CD8-positive, alpha-beta memory T cell (primary cell): ENCODE data around the gene CDKN1A. TPM values are rescaled to one million over a fixed set of nuclear protein-coding genes. Genes with fewer than 3 reads are reported as not detected.
A peak's percentile ranks its signal among the peaks of the same experiment; 100 is the strongest.

Experiments
- CTCF ChIA-PET: fragments of 350-600 bp; sonication (Branson Sonifier 250); formaldehyde crosslinking; loops from one replicate; lab custom pipeline; 2021; ENCODE audit warnings: antibody characterized with exemption; lab: Charles Lee
- POLR2A ChIA-PET: fragments of 350-600 bp; sonication (Branson Sonifier 250); formaldehyde crosslinking; loops from one replicate; lab custom pipeline; 2021; ENCODE audit warnings: antibody characterized with exemption; lab: Charles Lee
- DNase-seq, 5 donors: peaks; one replicate each; pipeline versions ENCODE4 v3.0.0 to v3.0.0-alpha.2; 2020 to 2022; ENCODE audit warnings: mixed read lengths in 1 of 5
- H3K27ac ChIP-seq: one replicate; pipeline ENCODE4 v1.7.0; 2013; ENCODE audit warnings: low read depth, mild to moderate bottlenecking, low read length, moderate library complexity
- H3K27me3 ChIP-seq: 2 replicates; pipeline ENCODE4 v1.7.0; 2013; ENCODE audit warnings: low read length, mild to moderate bottlenecking; ENCODE audit not compliant: insufficient read depth, poor library complexity, severe bottlenecking
- H3K36me3 ChIP-seq: 2 replicates; pipeline ENCODE4 v1.7.0; 2013; ENCODE audit warnings: mild to moderate bottlenecking, low read length, moderate library complexity; ENCODE audit not compliant: insufficient read depth
- H3K4me1 ChIP-seq: 2 replicates; pipeline ENCODE4 v1.7.0; 2013; ENCODE audit warnings: mild to moderate bottlenecking, low read length, moderate library complexity; ENCODE audit not compliant: insufficient read depth
- H3K4me3 ChIP-seq: 2 replicates; pipeline ENCODE4 v1.7.0; 2013; ENCODE audit warnings: mild to moderate bottlenecking, low read length
- H3K9me3 ChIP-seq: 2 replicates; pipeline ENCODE4 v1.7.0; 2013; ENCODE audit warnings: mild to moderate bottlenecking, low read length
- H3K27ac Mint-ChIP-seq, 8 donors: one replicate each; pipeline ENCODE4 v1.8.0; 2020 to 2021; ENCODE audit warnings: mixed read lengths in 8 of 8, mild to moderate bottlenecking in 6 of 8, inconsistent platforms in 3 of 8, moderate library complexity in 3 of 8
- H3K27me3 Mint-ChIP-seq, 2 donors: one replicate each; pipeline ENCODE4 v1.8.0; 2020 to 2021; ENCODE audit warnings: mixed read lengths in 2 of 2, mild to moderate bottlenecking in 1 of 2, moderate library complexity in 1 of 2
- H3K36me3 Mint-ChIP-seq, 3 donors: one replicate each; pipeline ENCODE4 v1.8.0; 2020 to 2021; ENCODE audit warnings: mixed read lengths in 3 of 3, inconsistent platforms in 1 of 3, mild to moderate bottlenecking in 1 of 3
- H3K4me1 Mint-ChIP-seq, 3 donors: one replicate each; pipeline ENCODE4 v1.8.0; 2020 to 2021; ENCODE audit warnings: mixed read lengths in 3 of 3, inconsistent platforms in 1 of 3, mild to moderate bottlenecking in 1 of 3
- H3K4me3 Mint-ChIP-seq, 7 donors: one replicate each; pipeline ENCODE4 v1.8.0; 2020 to 2021; ENCODE audit warnings: mixed read lengths in 7 of 7, mild to moderate bottlenecking in 6 of 7, moderate library complexity in 4 of 7, inconsistent platforms in 2 of 7
- H3K9me3 Mint-ChIP-seq, 5 donors: one replicate each; pipeline ENCODE4 v1.8.0; 2020 to 2022; ENCODE audit warnings: mixed read lengths in 5 of 5, mild to moderate bottlenecking in 3 of 5, moderate library complexity in 2 of 5, inconsistent platforms in 1 of 5
- polyA plus RNA-seq: library from polyadenylated mRNA; unstranded; fragments of 300-500 nt; fragmentation: Illumina TruSeq; gene quantifications from one replicate; pipeline ENCODE4 v1.2.3, GENCODE V29; 2021
- total RNA-seq, 2 experiments: library from RNA; stranded (reverse); gene quantifications; one replicate each; pipeline ENCODE4 v1.2.3, GENCODE V29; 2021

The CDKN1A gene
- total and polyA plus RNA-seq, 3 experiments from 2014 or later: 1.6 to 66.4 (median 64.7) TPM

DNA sequence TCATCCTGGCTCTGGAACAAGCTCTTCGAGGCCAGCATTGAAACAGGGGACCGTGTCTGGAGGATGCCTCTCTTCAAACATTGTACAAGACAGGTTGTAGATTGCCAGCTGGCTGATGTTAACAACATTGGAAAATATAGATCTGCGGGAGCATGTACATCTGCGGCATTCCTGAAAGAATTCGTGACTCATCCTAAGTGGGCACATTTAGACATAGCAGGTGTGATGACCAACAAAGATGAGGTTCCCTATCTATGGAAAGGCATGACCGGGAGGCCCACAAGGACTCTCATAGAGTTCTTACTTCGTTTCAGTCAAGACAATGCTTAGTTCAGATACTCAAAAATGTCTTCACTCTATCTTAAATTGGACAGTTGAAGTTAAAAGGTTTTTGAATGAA lies 3.6 kb upstream of the CDKN1A start:
- POLR2A ChIA-PET: no interaction called here
- no peak overlapping the region for H3K27ac Mint-ChIP-seq

DNA sequence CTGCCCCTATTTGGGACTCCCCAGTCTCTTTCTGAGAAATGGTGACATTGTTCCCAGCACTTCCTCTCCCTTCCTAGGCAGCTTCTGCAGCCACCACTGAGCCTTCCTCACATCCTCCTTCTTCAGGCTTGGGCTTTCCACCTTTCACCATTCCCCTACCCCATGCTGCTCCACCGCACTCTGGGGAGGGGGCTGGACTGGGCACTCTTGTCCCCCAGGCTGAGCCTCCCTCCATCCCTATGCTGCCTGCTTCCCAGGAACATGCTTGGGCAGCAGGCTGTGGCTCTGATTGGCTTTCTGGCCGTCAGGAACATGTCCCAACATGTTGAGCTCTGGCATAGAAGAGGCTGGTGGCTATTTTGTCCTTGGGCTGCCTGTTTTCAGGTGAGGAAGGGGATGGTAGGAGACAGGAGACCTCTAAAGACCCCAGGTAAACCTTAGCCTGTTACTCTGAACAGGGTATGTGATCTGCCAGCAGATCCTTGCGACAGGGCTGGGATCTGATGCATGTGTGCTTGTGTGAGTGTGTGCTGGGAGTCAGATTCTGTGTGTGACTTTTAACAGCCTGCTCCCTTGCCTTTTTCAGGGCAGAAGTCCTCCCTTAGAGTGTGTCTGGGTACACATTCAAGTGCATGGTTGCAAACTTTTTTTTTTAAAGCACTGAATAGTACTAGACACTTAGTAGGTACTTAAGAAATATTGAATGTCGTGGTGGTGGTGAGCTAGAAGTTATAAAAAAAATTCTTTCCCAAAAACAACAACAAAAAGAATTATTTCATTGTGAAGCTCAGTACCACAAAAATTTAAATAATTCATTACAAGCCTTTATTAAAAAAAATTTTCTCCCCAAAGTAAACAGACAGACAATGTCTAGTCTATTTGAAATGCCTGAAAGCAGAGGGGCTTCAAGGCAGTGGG lies 2.1 kb upstream of the CDKN1A start:
- no peak overlapping the region for H3K4me3 ChIP-seq
- ChIA-PET CTCF (interaction anchor here (1.3 kb wide), 1 partner anchor 52 kb away, joined by 3 read pairs; no protein-coding TSS in a partner anchor), POLR2A (interaction anchor here (0.6 kb wide), 1 partner anchor 87 kb away, joined by 3 read pairs; no protein-coding TSS in a partner anchor)
- H3K4me1 Mint-ChIP-seq: peaks cover 21 to 27% (median 25%) of the 10 kb centered on the region in 3 donors
- peaks cover 0 to 6% (median 0%) of the 10 kb centered on the region in 3 donors for H3K36me3 Mint-ChIP-seq
- H3K27ac Mint-ChIP-seq: peak overlapping the region in 4 of 8 donors; percentile 28 to 98 (median 41)
- no peak overlapping the region for H3K27ac ChIP-seq
- peaks cover 0 to 6% of the 10 kb centered on the region in 2 donors for H3K27me3 Mint-ChIP-seq
- H3K9me3 Mint-ChIP-seq: peaks cover 0 to 3% (median 0%) of the 10 kb centered on the region in 5 donors
- peak overlapping the region in 1 of 7 donors; percentile 93 for H3K4me3 Mint-ChIP-seq
- no peaks in the 10 kb centered on the region for H3K36me3 ChIP-seq
- peaks cover 21% of the 10 kb centered on the region for H3K4me1 ChIP-seq
- DNase-seq: no peak
- no peaks in the 10 kb centered on the region for H3K27me3 ChIP-seq
- no peaks in the 10 kb centered on the region for H3K9me3 ChIP-seq

More for the DNA sequence above, 3.6 kb upstream of the CDKN1A start:
- peaks cover 14 to 20% (median 20%) of the 10 kb centered on the region in 3 donors for H3K4me1 Mint-ChIP-seq
- H3K4me3 Mint-ChIP-seq: no peak overlapping the region
- H3K27ac ChIP-seq: no peak overlapping the region
- no peak overlapping the region for H3K4me3 ChIP-seq
- peaks cover 0 to under 1% (median 0%) of the 10 kb centered on the region in 5 donors for H3K9me3 Mint-ChIP-seq
- peaks cover 15% of the 10 kb centered on the region for H3K4me1 ChIP-seq
- H3K36me3 Mint-ChIP-seq: peaks cover 0 to 6% (median 0%) of the 10 kb centered on the region in 3 donors
- CTCF ChIA-PET: no interaction called here
- no peak for DNase-seq
- H3K36me3 ChIP-seq: no peaks in the 10 kb centered on the region
- H3K27me3 ChIP-seq: no peaks in the 10 kb centered on the region
- no peaks in the 10 kb centered on the region for H3K9me3 ChIP-seq
- peaks cover 0 to 4% of the 10 kb centered on the region in 2 donors for H3K27me3 Mint-ChIP-seq

DNA sequence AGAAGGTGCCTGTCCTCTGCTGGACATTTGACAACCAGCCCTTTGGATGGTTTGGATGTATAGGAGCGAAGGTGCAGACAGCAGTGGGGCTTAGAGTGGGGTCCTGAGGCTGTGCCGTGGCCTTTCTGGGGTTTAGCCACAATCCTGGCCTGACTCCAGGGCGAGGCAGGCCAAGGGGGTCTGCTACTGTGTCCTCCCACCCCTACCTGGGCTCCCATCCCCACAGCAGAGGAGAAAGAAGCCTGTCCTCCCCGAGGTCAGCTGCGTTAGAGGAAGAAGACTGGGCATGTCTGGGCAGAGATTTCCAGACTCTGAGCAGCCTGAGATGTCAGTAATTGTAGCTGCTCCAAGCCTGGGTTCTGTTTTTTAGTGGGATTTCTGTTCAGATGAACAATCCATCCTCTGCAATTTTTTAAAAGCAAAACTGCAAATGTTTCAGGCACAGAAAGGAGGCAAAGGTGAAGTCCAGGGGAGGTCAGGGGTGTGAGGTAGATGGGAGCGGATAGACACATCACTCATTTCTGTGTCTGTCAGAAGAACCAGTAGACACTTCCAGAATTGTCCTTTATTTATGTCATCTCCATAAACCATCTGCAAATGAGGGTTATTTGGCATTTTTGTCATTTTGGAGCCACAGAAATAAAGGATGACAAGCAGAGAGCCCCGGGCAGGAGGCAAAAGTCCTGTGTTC lies 1.3 kb upstream of the CDKN1A start:
- Histone ChIP-seq H3K9me3 (no peaks in the 10 kb centered on the region), H3K36me3 (no peaks in the 10 kb centered on the region), H3K4me1 (peaks cover 22% of the 10 kb centered on the region), H3K27me3 (no peaks in the 10 kb centered on the region), H3K4me3 (no peak overlapping the region), H3K27ac (no peak overlapping the region)
- Mint-ChIP-seq H3K27me3 (peaks cover 0 to 6% of the 10 kb centered on the region in 2 donors), H3K9me3 (peaks cover 0 to 3% (median 0%) of the 10 kb centered on the region in 5 donors), H3K27ac (peak overlapping the region; percentile 60 to 98 (median 82)), H3K36me3 (peaks cover 0 to 6% (median 0%) of the 10 kb centered on the region in 3 donors), H3K4me1 (peaks cover 21 to 27% (median 26%) of the 10 kb centered on the region in 3 donors), H3K4me3 (peak overlapping the region; percentile 66 to 100 (median 76))
- CTCF ChIA-PET: interaction anchor here (1.3 kb wide), 1 partner anchor 53 kb away, joined by 3 read pairs; no protein-coding TSS in a partner anchor
- no peak for DNase-seq
- POLR2A ChIA-PET: interaction anchor here (0.6 kb wide), 1 partner anchor 86 kb away, joined by 3 read pairs; no protein-coding TSS in a partner anchor

DNA sequence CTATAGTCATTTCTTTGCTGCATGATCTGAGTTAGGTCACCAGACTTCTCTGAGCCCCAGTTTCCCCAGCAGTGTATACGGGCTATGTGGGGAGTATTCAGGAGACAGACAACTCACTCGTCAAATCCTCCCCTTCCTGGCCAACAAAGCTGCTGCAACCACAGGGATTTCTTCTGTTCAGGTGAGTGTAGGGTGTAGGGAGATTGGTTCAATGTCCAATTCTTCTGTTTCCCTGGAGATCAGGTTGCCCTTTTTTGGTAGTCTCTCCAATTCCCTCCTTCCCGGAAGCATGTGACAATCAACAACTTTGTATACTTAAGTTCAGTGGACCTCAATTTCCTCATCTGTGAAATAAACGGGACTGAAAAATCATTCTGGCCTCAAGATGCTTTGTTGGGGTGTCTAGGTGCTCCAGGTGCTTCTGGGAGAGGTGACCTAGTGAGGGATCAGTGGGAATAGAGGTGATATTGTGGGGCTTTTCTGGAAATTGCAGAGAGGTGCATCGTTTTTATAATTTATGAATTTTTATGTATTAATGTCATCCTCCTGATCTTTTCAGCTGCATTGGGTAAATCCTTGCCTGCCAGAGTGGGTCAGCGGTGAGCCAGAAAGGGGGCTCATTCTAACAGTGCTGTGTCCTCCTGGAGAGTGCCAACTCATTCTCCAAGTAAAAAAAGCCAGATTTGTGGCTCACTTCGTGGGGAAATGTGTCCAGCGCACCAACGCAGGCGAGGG lies 594 bp upstream of the CDKN1A start:
- H3K36me3 Mint-ChIP-seq: peaks cover 0 to 6% (median 0%) of the 10 kb centered on the region in 3 donors
- H3K9me3 Mint-ChIP-seq: peaks cover 0 to 3% (median 0%) of the 10 kb centered on the region in 5 donors
- ChIA-PET CTCF (interaction anchor here (0.7 to 2.8 kb wide), 6 partner anchors 10 to 255 kb away, joined by 3 to 12 read pairs (median 4); no protein-coding TSS in a partner anchor), POLR2A (no interaction called here)
- Histone ChIP-seq H3K36me3 (no peaks in the 10 kb centered on the region), H3K4me3 (peak overlapping the region; percentile 82), H3K27ac (peak overlapping the region; percentile 72), H3K4me1 (peaks cover 29% of the 10 kb centered on the region), H3K27me3 (no peaks in the 10 kb centered on the region), H3K9me3 (no peaks in the 10 kb centered on the region)
- H3K4me1 Mint-ChIP-seq: peaks cover 21 to 30% (median 29%) of the 10 kb centered on the region in 3 donors
- no peak for DNase-seq
- peaks cover 0 to 6% of the 10 kb centered on the region in 2 donors for H3K27me3 Mint-ChIP-seq
- peak overlapping the region; percentile 69 to 100 (median 76) for H3K4me3 Mint-ChIP-seq
- peak overlapping the region; percentile 68 to 98 (median 80) for H3K27ac Mint-ChIP-seq

DNA sequence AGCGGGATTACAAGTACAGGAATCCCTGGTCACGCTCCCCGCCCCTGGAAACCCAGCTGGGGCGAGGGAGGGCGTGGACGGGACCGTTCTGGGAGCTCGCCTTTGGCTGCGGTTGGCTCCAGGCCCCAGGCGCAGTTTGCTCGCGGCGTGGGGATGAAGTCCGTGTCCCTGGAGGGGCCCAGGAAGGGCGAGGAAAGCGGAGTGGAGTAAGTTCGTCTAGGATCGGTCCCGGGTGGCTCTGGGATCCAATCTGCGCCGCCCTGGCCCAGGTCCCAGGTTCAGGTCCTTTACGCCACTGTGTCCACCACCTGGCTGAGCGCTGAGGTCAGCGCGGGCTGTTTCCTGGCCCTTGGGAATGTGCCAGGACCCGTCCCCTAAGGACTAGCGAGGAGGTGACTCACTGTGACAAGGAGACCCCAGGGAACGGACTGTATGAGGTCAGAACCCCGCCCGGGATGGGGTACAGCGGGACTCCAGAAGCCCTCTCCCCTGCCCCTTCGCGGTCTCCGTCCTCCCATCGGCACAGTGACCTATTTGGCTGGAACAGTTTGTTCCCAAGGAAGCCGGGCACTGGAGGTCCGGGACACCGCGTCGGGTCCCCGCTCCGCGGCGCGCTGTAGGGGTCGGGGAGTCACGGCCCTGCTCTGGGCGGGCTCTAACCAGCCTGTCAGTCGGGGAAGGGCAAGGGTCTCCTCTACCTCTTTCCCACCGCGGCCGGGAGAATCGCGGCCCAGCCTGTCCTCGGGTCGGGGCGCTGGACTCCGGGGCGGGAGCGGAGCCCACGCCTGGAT lies 724 bp downstream of the CDKN1A start:
- Histone ChIP-seq H3K36me3 (no peaks in the 10 kb centered on the region), H3K27ac (peak overlapping the region; percentile 72), H3K4me1 (peaks cover 35% of the 10 kb centered on the region), H3K9me3 (no peaks in the 10 kb centered on the region), H3K27me3 (no peaks in the 10 kb centered on the region), H3K4me3 (peak overlapping the region; percentile 82)
- Mint-ChIP-seq H3K27ac (peak overlapping the region; percentile 61 to 98 (median 96)), H3K4me1 (peaks cover 21 to 30% (median 29%) of the 10 kb centered on the region in 3 donors), H3K9me3 (peaks cover 0 to 3% (median 0%) of the 10 kb centered on the region in 5 donors), H3K36me3 (peaks cover 0 to 8% (median 0%) of the 10 kb centered on the region in 3 donors), H3K4me3 (peak overlapping the region; percentile 87 to 100 (median 95)), H3K27me3 (peaks cover 0 to 6% of the 10 kb centered on the region in 2 donors)
- peak in 4 of 5 donors; percentile 10 to 56 (median 22) for DNase-seq
- ChIA-PET POLR2A (interaction anchor here (0.6 to 0.7 kb wide), 3 partner anchors 33 to 1997 kb away, joined by 3 read pairs; no protein-coding TSS in a partner anchor), CTCF (interaction anchor here (0.7 to 2.8 kb wide), 14 partner anchors 9 to 377 kb away, joined by 3 to 12 read pairs (median 5); no protein-coding TSS in a partner anchor)

DNA sequence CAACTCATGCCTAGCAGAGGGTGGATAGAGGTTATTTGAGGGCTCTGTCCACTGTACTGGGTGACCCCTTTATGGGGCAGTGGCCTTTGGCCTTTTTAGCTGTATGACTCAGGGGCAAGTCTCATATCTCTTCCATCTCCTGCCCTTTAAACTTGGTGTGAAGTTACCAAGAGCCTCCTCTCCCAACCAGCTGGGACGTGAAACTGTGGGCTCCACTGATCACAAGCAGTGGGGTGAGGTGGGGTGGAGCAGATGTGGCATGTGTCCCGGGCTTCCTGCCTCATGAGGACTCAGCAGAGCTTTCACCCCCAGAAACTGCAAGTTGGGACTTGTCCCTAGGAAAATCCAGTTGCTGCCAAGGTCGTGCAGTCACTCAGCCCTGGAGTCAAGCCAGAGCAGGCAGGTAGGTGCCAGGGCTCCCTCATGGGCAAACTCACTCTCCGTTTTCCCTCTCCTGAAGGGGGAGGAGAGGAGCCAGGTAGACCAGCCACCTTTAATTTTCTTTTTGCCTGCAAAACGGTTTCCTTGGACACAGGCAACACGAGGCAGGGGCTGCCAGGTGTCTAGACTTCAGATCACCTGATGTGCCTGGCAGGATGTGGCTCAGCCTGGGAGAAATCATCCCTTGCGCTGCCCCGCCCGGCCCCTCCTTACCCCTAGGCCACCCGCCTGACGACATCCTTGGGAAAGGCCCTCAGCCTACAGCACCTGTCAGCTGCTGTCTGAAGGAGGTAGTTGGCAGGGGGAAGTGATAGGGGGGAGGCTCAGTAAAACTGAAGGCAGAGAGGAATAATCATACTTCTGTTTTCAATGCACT lies 4.0 kb downstream of the CDKN1A start:
- CTCF ChIA-PET: interaction anchor here (0.8 to 2.4 kb wide), 5 partner anchors 20 to 259 kb away, joined by 3 to 9 read pairs (median 3); no protein-coding TSS in a partner anchor
- H3K27ac ChIP-seq: no peak overlapping the region
- H3K36me3 Mint-ChIP-seq: peaks cover 0 to 25% (median 0%) of the 10 kb centered on the region in 3 donors

More for the DNA sequence above, 4.0 kb downstream of the CDKN1A start:
- H3K27me3 Mint-ChIP-seq: peaks cover 0 to 10% of the 10 kb centered on the region in 2 donors
- peak overlapping the region in 2 of 7 donors; percentile 32 to 45 for H3K4me3 Mint-ChIP-seq
- peaks cover 18 to 25% (median 24%) of the 10 kb centered on the region in 3 donors for H3K4me1 Mint-ChIP-seq
- Histone ChIP-seq H3K9me3 (no peaks in the 10 kb centered on the region), H3K27me3 (no peaks in the 10 kb centered on the region), H3K36me3 (no peaks in the 10 kb centered on the region), H3K4me3 (no peak overlapping the region), H3K4me1 (peaks cover 35% of the 10 kb centered on the region)
- H3K9me3 Mint-ChIP-seq: peaks cover 0 to 3% (median 0%) of the 10 kb centered on the region in 5 donors
- POLR2A ChIA-PET: no interaction called here
- DNase-seq: peak; percentile 30 to 68 (median 62)
- H3K27ac Mint-ChIP-seq: peak overlapping the region in 4 of 8 donors; percentile 79 to 92 (median 86)
